NOMO-1 (cell line): ENCODE results near the gene SIK3.

Experiments
- DNase-seq, 2 experiments: peaks; one replicate each; lab custom pipeline; 2025; ENCODE audit not compliant: unreplicated experiment in 2 of 2; lab: John Stamatoyannopoulos, UW

Gene SIK3

GRCh38 chr11:116910378-116910777 lies 187.8 kb downstream of the SIK3 start:
- no peak for DNase-seq

GRCh38 chr11:116909245-116909644 lies 189.0 kb downstream of the SIK3 start:
- no peak for DNase-seq

- DNase-seq: no peak
Measured at GRCh38 chr11:116906479-116906878, 191.7 kb downstream of the SIK3 start.

GRCh38 chr11:116903090-116903489 lies 195.1 kb downstream of the SIK3 start:
- no peak for DNase-seq

- no peak for DNase-seq
Measured at GRCh38 chr11:116901964-116902688, 196.1 kb downstream of the SIK3 start.

GRCh38 chr11:116901211-116901610 lies 197.0 kb downstream of the SIK3 start:
- DNase-seq: no peak

- no peak for DNase-seq
Measured at GRCh38 chr11:116896211-116896610, 202.0 kb downstream of the SIK3 start.

- no peak for DNase-seq
Measured at GRCh38 chr11:116895048-116895757, 203.0 kb downstream of the SIK3 start.

GRCh38 chr11:116893906-116894305 lies 204.3 kb downstream of the SIK3 start:
- DNase-seq: no peak

- no peak for DNase-seq
Measured at GRCh38 chr11:116893437-116893836, 204.8 kb downstream of the SIK3 start.

GRCh38 chr11:116892374-116892773 lies 205.9 kb downstream of the SIK3 start:
- DNase-seq: no peak

GRCh38 chr11:116891746-116892145 lies 206.5 kb downstream of the SIK3 start:
- no peak for DNase-seq

GRCh38 chr11:116890607-116891006 lies 207.6 kb downstream of the SIK3 start:
- no peak for DNase-seq

- no peak for DNase-seq
Measured at GRCh38 chr11:116890193-116890592, 208.0 kb downstream of the SIK3 start.

GRCh38 chr11:116888884-116889549 lies 209.2 kb downstream of the SIK3 start:
- DNase-seq: no peak

- DNase-seq: no peak
Measured at GRCh38 chr11:116888024-116888423, 210.2 kb downstream of the SIK3 start.

GRCh38 chr11:116885951-116886655 lies 212.1 kb downstream of the SIK3 start:
- no peak for DNase-seq

- no peak for DNase-seq
Measured at GRCh38 chr11:116882386-116882785, 215.8 kb downstream of the SIK3 start.

- DNase-seq: no peak
Measured at GRCh38 chr11:116881143-116881542, 217.1 kb downstream of the SIK3 start.

GRCh38 chr11:116879800-116880625 lies 218.2 kb downstream of the SIK3 start:
- peak; percentile 43 to 78 for DNase-seq
